ENCODE data around the gene ATP8B4. TPM values are rescaled to one million over a fixed set of nuclear protein-coding genes. Genes with fewer than 3 reads are reported as not detected.

Gene ATP8B4
- polyA plus RNA-seq, 1 donor (not counting 4 experiments of a cell fraction or from before 2014, with no cell fraction given): 0.05 TPM

- Histone ChIP-seq H3K9me1 (ENCODE audit: control insufficient read depth, extremely low read depth, insufficient read depth, low read length) (no peaks in the 10 kb centered on the region), H3K79me2 (ENCODE audit: control insufficient read depth, insufficient read depth, low read length) (no peaks in the 10 kb centered on the region), H3K27me3 (ENCODE audit: control insufficient read depth, extremely low read depth, insufficient read depth, low read length) (no peaks in the 10 kb centered on the region), H3K4me1 (ENCODE audit: control insufficient read depth, extremely low read depth, insufficient read depth, low read length) (no peaks in the 10 kb centered on the region), H3K9me3 (ENCODE audit: control insufficient read depth, low read depth, low read length) (no peaks in the 10 kb centered on the region), H3K4me2 (ENCODE audit: control insufficient read depth, extremely low read depth, insufficient read depth, low read depth, low read length) (no peak overlapping the region), H3K4me3 (ENCODE audit: control insufficient read depth in 2 of 3, extremely low read depth in 1 of 3, insufficient read depth in 2 of 3, low read depth in 1 of 3, low read length in 3 of 3) (no peak overlapping the region), H3K9ac (ENCODE audit: control insufficient read depth, extremely low read depth, insufficient read depth, low read length) (no peak overlapping the region), H2AFZ (ENCODE audit: control insufficient read depth, low read length) (no peak overlapping the region), H4K20me1 (ENCODE audit: control insufficient read depth, extremely low read depth, insufficient read depth, low read length) (no peaks in the 10 kb centered on the region), H3K36me3 (ENCODE audit: control insufficient read depth in 2 of 2, extremely low read depth in 1 of 2, insufficient read depth in 2 of 2, low read length in 2 of 2) (no peaks in the 10 kb centered on the region), H3K27ac (ENCODE audit: control insufficient read depth, insufficient read depth, low read length) (no peak overlapping the region)
- FAIRE-seq: no peak
- dilution Hi-C loops (cut with MboI; ENCODE audit: extremely low pct_ligation_motif_present, low sequenced_read_pairs): no loop called here
- no peak for DNase-seq (ENCODE audit: low read depth, low spot score)
- TF ChIP-seq EZH2 (IDR thresholded peaks at IDR 0.05; ENCODE audit: low read length) (no peak), CTCF (optimal IDR thresholded peaks at IDR 0.05 in 1 of 3, IDR thresholded peaks at IDR 0.05 in 1 of 3, conservative IDR thresholded peaks at IDR 0.05 in 1 of 3; ENCODE audit: extremely low read depth in 1 of 3, insufficient read depth in 2 of 3, low read length in 3 of 3) (no peak)
These were observed 237.2 kb downstream of the ATP8B4 start for GRCh38 chr15:49881866-49882265.

DNA sequence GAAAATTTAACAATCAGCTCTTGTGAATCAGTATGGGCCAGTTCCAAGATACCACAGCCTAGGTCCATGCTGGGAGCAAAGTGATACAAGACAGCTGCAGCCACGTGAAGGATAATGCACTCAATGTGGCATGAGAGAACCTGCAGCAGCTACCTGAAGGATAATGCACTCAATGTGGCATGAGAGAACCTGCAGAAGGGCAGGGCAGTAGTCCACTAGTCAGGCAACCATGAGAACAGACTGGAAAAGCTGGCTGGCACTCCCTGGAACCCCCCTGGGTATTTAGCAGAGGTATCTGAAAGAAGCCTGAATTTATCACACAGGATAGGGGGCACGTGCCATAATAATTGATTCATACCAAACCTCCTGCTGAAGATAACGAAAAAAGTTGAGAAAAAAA is 237.6 kb downstream of the ATP8B4 start:
- FAIRE-seq (no peak), DNase-seq (ENCODE audit: low read depth, low spot score) (no peak)
- Histone ChIP-seq H3K27ac (ENCODE audit: control insufficient read depth, insufficient read depth, low read length) (no peak overlapping the region), H3K36me3 (ENCODE audit: control insufficient read depth in 2 of 2, extremely low read depth in 1 of 2, insufficient read depth in 2 of 2, low read length in 2 of 2) (no peaks in the 10 kb centered on the region), H3K4me1 (ENCODE audit: control insufficient read depth, extremely low read depth, insufficient read depth, low read length) (no peaks in the 10 kb centered on the region), H3K9me1 (ENCODE audit: control insufficient read depth, extremely low read depth, insufficient read depth, low read length) (no peaks in the 10 kb centered on the region), H3K4me3 (ENCODE audit: control insufficient read depth in 2 of 3, extremely low read depth in 1 of 3, insufficient read depth in 2 of 3, low read depth in 1 of 3, low read length in 3 of 3) (no peak overlapping the region), H4K20me1 (ENCODE audit: control insufficient read depth, extremely low read depth, insufficient read depth, low read length) (no peaks in the 10 kb centered on the region), H3K27me3 (ENCODE audit: control insufficient read depth, extremely low read depth, insufficient read depth, low read length) (no peaks in the 10 kb centered on the region), H3K9ac (ENCODE audit: control insufficient read depth, extremely low read depth, insufficient read depth, low read length) (no peak overlapping the region), H3K79me2 (ENCODE audit: control insufficient read depth, insufficient read depth, low read length) (no peaks in the 10 kb centered on the region), H3K4me2 (ENCODE audit: control insufficient read depth, extremely low read depth, insufficient read depth, low read depth, low read length) (no peak overlapping the region), H2AFZ (ENCODE audit: control insufficient read depth, low read length) (no peak overlapping the region), H3K9me3 (ENCODE audit: control insufficient read depth, low read depth, low read length) (no peaks in the 10 kb centered on the region)
- dilution Hi-C loops (cut with MboI; ENCODE audit: extremely low pct_ligation_motif_present, low sequenced_read_pairs): no loop called here
- TF ChIP-seq EZH2 (IDR thresholded peaks at IDR 0.05; ENCODE audit: low read length) (no peak), CTCF (optimal IDR thresholded peaks at IDR 0.05 in 1 of 3, IDR thresholded peaks at IDR 0.05 in 1 of 3, conservative IDR thresholded peaks at IDR 0.05 in 1 of 3; ENCODE audit: extremely low read depth in 1 of 3, insufficient read depth in 2 of 3, low read length in 3 of 3) (no peak)
